ENCODE data around the gene PRELID1.
"Not testable (repeated sequence)": the region's sequence is repeated elsewhere in the genome, so short reads cannot be mapped to it uniquely, and the experiment has no call there.

Gene PRELID1

GRCh38 chr5:177303121-177303924 lies at the start of gene PRELID1, which contains the start of gene RAB24:
Gene PRELID1, plus strand, starts transcription at chr5:177303799. Its CDS starts 187 bp downstream, at chr5:177303986.
Gene RAB24, minus strand, starts transcription at chr5:177303719. Its CDS starts 431 bp downstream, at chr5:177303288.
- in situ Hi-C loops (cut with MboI; ENCODE audit: low sequenced_read_pairs): no loop called here

- in situ Hi-C loops (cut with MboI; ENCODE audit: low sequenced_read_pairs): no loop called here
Measured at GRCh38 chr5:177256296-177256695, 47.3 kb upstream of the PRELID1 start.

GRCh38 chr5:177258711-177259110 lies 44.9 kb upstream of the PRELID1 start:
- in situ Hi-C loops (cut with MboI; ENCODE audit: low sequenced_read_pairs): not testable (repeated sequence)

GRCh38 chr5:177260961-177261360 lies 42.6 kb upstream of the PRELID1 start:
- in situ Hi-C loops (cut with MboI; ENCODE audit: low sequenced_read_pairs): no loop called here

GRCh38 chr5:177261510-177261909 lies 42.1 kb upstream of the PRELID1 start:
- in situ Hi-C loops (cut with MboI; ENCODE audit: low sequenced_read_pairs): no loop called here

- in situ Hi-C loops (cut with MboI; ENCODE audit: low sequenced_read_pairs): no loop called here
Measured at GRCh38 chr5:177264178-177264577, 39.4 kb upstream of the PRELID1 start.

GRCh38 chr5:177265395-177265794 lies 38.2 kb upstream of the PRELID1 start:
- in situ Hi-C loops (cut with MboI; ENCODE audit: low sequenced_read_pairs): no loop called here

GRCh38 chr5:177269232-177269895 lies 34.2 kb upstream of the PRELID1 start:
- in situ Hi-C loops (cut with MboI; ENCODE audit: low sequenced_read_pairs): no loop called here

GRCh38 chr5:177269976-177270375 lies 33.6 kb upstream of the PRELID1 start:
- in situ Hi-C loops (cut with MboI; ENCODE audit: low sequenced_read_pairs): no loop called here

- in situ Hi-C loops (cut with MboI; ENCODE audit: low sequenced_read_pairs): no loop called here
Measured at GRCh38 chr5:177270653-177271052, 32.9 kb upstream of the PRELID1 start.

- in situ Hi-C loops (cut with MboI; ENCODE audit: low sequenced_read_pairs): no loop called here
Measured at GRCh38 chr5:177271113-177271512, 32.5 kb upstream of the PRELID1 start.

GRCh38 chr5:177275883-177276282 lies 27.7 kb upstream of the PRELID1 start:
- in situ Hi-C loops (cut with MboI; ENCODE audit: low sequenced_read_pairs): no loop called here

- in situ Hi-C loops (cut with MboI; ENCODE audit: low sequenced_read_pairs): no loop called here
Measured at GRCh38 chr5:177276886-177277285, 26.7 kb upstream of the PRELID1 start.

- in situ Hi-C loops (cut with MboI; ENCODE audit: low sequenced_read_pairs): no loop called here
Measured at GRCh38 chr5:177288191-177288590, 15.4 kb upstream of the PRELID1 start.

GRCh38 chr5:177290816-177291596 lies 12.6 kb upstream of the PRELID1 start:
- in situ Hi-C loops (cut with MboI; ENCODE audit: low sequenced_read_pairs): no loop called here

- in situ Hi-C loops (cut with MboI; ENCODE audit: low sequenced_read_pairs): no loop called here
Measured at GRCh38 chr5:177291735-177292134, 11.9 kb upstream of the PRELID1 start.

- in situ Hi-C loops (cut with MboI; ENCODE audit: low sequenced_read_pairs): no loop called here
Measured at GRCh38 chr5:177293819-177294581, 9.6 kb upstream of the PRELID1 start.

- in situ Hi-C loops (cut with MboI; ENCODE audit: low sequenced_read_pairs): no loop called here
Measured at GRCh38 chr5:177294632-177295031, 9.0 kb upstream of the PRELID1 start.

GRCh38 chr5:177295924-177296323 lies 7.7 kb upstream of the PRELID1 start:
- in situ Hi-C loops (cut with MboI; ENCODE audit: low sequenced_read_pairs): no loop called here

- in situ Hi-C loops (cut with MboI; ENCODE audit: low sequenced_read_pairs): no loop called here
Measured at GRCh38 chr5:177296581-177296980, 7.0 kb upstream of the PRELID1 start.

GRCh38 chr5:177297922-177298321 lies 5.7 kb upstream of the PRELID1 start:
- in situ Hi-C loops (cut with MboI; ENCODE audit: low sequenced_read_pairs): no loop called here
